CD14-positive monocyte (primary cell): Measurements from ENCODE around the gene TAPT1. TPM values are rescaled to one million over a fixed set of nuclear protein-coding genes. Genes with fewer than 3 reads are reported as not detected.
"Not testable (repeated sequence)": the region's sequence is repeated elsewhere in the genome, so short reads cannot be mapped to it uniquely, and the experiment has no call there.

Experiments
- DNase-seq, 3 donors: peaks; one replicate each; pipeline ENCODE4 v3.0.0-alpha.2; 2011 to 2022
- H2AFZ ChIP-seq: 2 replicates; pipeline ENCODE4 v1.6.0; 2012; ENCODE audit warnings: mild to moderate bottlenecking, low read depth, low read length, inconsistent platforms; ENCODE audit not compliant: insufficient read depth, poor library complexity, severe bottlenecking
- H3K27ac ChIP-seq, 2 donors: 1 replicate in 1 of 2; 2 replicates in 1 of 2; pipeline ENCODE4 v1.5.1; 2012 to 2013; ENCODE audit warnings: low read length in 2 of 2, control low read depth in 1 of 2, inconsistent platforms in 1 of 2, low read depth in 1 of 2, mild to moderate bottlenecking in 1 of 2
- H3K27me3 ChIP-seq, 2 donors: one replicate each; pipeline versions ENCODE4 v1.6.0 to v1.6.1; 2011 to 2013; ENCODE audit warnings: low read length in 2 of 2; ENCODE audit not compliant: control insufficient read depth in 2 of 2, insufficient read depth in 2 of 2
- H3K36me3 ChIP-seq, 2 donors: replicated peaks in 1 of 2; 1 replicate in 1 of 2; 2 replicates in 1 of 2; pipeline versions ENCODE4 v1.5.1 to v1.6.1; 2012 to 2013; ENCODE audit warnings: low read length in 2 of 2, control low read depth in 1 of 2, inconsistent platforms in 1 of 2, mild to moderate bottlenecking in 1 of 2; ENCODE audit not compliant: insufficient read depth in 2 of 2, control insufficient read depth in 1 of 2
- H3K4me1 ChIP-seq, 2 donors: 1 replicate in 1 of 2; 2 replicates in 1 of 2; pipeline versions ENCODE4 v1.5.1 to v1.6.1; 2012 to 2013; ENCODE audit warnings: low read length in 2 of 2, control low read depth in 1 of 2, inconsistent platforms in 1 of 2, mild to moderate bottlenecking in 1 of 2, moderate library complexity in 1 of 2; ENCODE audit not compliant: insufficient read depth in 2 of 2, control insufficient read depth in 1 of 2
- H3K4me2 ChIP-seq: replicated peaks from 2 replicates; pipeline ENCODE3; 2012; ENCODE audit warnings: low read length, moderate library complexity, mild to moderate bottlenecking; ENCODE audit not compliant: poor library complexity, severe bottlenecking; ENCODE audit errors: extremely low read depth
- H3K4me3 ChIP-seq, 3 experiments: fragments of 200-600 bp in 1 of 3; sonication (generic) in 1 of 3; replicated peaks in 1 of 3; 1 replicate in 2 of 3; 2 replicates in 1 of 3; pipeline ENCODE4 v1.5.1; 2011 to 2013; ENCODE audit warnings: low read length in 3 of 3, mild to moderate bottlenecking in 3 of 3, control low read depth in 2 of 3, low read depth in 2 of 3, inconsistent platforms in 1 of 3, moderate library complexity in 1 of 3
- H3K79me2 ChIP-seq: 2 replicates; pipeline ENCODE4 v1.6.0; 2012; ENCODE audit warnings: mild to moderate bottlenecking, control low read depth, inconsistent platforms, low read length, moderate library complexity; ENCODE audit not compliant: insufficient read depth
- H3K9ac ChIP-seq: 2 replicates; pipeline ENCODE4 v1.6.0; 2017; ENCODE audit warnings: low read length, mild to moderate bottlenecking; ENCODE audit not compliant: insufficient read depth, poor library complexity, severe bottlenecking
- H3K9me3 ChIP-seq, 2 donors: replicated peaks in 1 of 2; 1 replicate in 1 of 2; 2 replicates in 1 of 2; pipeline versions ENCODE4 v1.5.1 to v1.6.1; 2012 to 2013; ENCODE audit warnings: low read length in 2 of 2, control low read depth in 1 of 2; ENCODE audit not compliant: control insufficient read depth in 1 of 2, insufficient read depth in 1 of 2
- H4K20me1 ChIP-seq: 2 replicates; pipeline ENCODE4 v1.6.0; 2012; ENCODE audit warnings: mild to moderate bottlenecking, low read length, control low read depth, moderate library complexity; ENCODE audit not compliant: insufficient read depth
- H3K27ac Mint-ChIP-seq, 7 donors: one replicate each; pipeline ENCODE4 v1.8.0; 2020; ENCODE audit warnings: mild to moderate bottlenecking in 7 of 7, mixed read lengths in 7 of 7, moderate library complexity in 6 of 7, inconsistent platforms in 2 of 7
- H3K27me3 Mint-ChIP-seq, 3 donors: one replicate each; pipeline ENCODE4 v1.8.0; 2021 to 2022; ENCODE audit warnings: low read depth in 3 of 3, mild to moderate bottlenecking in 3 of 3, mixed read lengths in 3 of 3, moderate library complexity in 3 of 3, inconsistent platforms in 1 of 3
- H3K36me3 Mint-ChIP-seq, 2 donors: one replicate each; pipeline ENCODE4 v1.8.0; 2020; ENCODE audit warnings: mixed read lengths in 2 of 2, inconsistent platforms in 1 of 2, mild to moderate bottlenecking in 1 of 2
- H3K4me1 Mint-ChIP-seq: one replicate; pipeline ENCODE4 v1.8.0; 2020; ENCODE audit warnings: mild to moderate bottlenecking, mixed read lengths
- H3K4me3 Mint-ChIP-seq, 2 donors: one replicate each; pipeline ENCODE4 v1.8.0; 2020; ENCODE audit warnings: mild to moderate bottlenecking in 2 of 2, mixed read lengths in 2 of 2, moderate library complexity in 1 of 2
- H3K9me3 Mint-ChIP-seq, 7 donors: one replicate each; pipeline ENCODE4 v1.8.0; 2020 to 2022; ENCODE audit warnings: mixed read lengths in 7 of 7, mild to moderate bottlenecking in 6 of 7, moderate library complexity in 6 of 7, inconsistent platforms in 2 of 7
- WGBS: methylation state at CpG from one replicate; pipeline ENCODE4 v1.1.5; 2013; ENCODE audit warnings: missing lambda C conversion rate; ENCODE audit not compliant: insufficient coverage; 5-methylcytosine and 5-hydroxymethylcytosine counted together
- intact Hi-C, 2 donors: fragments of 100-400 bp; cut with micrococcal nuclease; formaldehyde crosslinking; loops; one replicate each; pipeline versions ENCODE4 v1.15.0 to v1.15.1; 2023
- polyA plus RNA-seq, 3 donors: library from polyadenylated mRNA; depleted of rRNA in 1 of 3; unstranded in 2 of 3; stranded (reverse) in 1 of 3; fragments of 300-500 nt in 2 of 3; fragments of >200 nt in 1 of 3; fragmentation: Illumina TruSeq in 2 of 3; gene quantifications; 1 replicate in 2 of 3; 2 replicates in 1 of 3; pipeline ENCODE4 v1.2.3, GENCODE V29; 2012 to 2021
- TF ChIP-seq, protein P1 (sequence below): fragments of 200-600 bp; IDR thresholded peaks from one replicate; pipeline ENCODE4 v1.8.0; 2022; ENCODE audit warnings: antibody characterized with exemption, mild to moderate bottlenecking

TAPT1 gene
- polyA plus RNA-seq, 3 donors: 15.2 to 18.4 (median 16.0) TPM

DNA sequence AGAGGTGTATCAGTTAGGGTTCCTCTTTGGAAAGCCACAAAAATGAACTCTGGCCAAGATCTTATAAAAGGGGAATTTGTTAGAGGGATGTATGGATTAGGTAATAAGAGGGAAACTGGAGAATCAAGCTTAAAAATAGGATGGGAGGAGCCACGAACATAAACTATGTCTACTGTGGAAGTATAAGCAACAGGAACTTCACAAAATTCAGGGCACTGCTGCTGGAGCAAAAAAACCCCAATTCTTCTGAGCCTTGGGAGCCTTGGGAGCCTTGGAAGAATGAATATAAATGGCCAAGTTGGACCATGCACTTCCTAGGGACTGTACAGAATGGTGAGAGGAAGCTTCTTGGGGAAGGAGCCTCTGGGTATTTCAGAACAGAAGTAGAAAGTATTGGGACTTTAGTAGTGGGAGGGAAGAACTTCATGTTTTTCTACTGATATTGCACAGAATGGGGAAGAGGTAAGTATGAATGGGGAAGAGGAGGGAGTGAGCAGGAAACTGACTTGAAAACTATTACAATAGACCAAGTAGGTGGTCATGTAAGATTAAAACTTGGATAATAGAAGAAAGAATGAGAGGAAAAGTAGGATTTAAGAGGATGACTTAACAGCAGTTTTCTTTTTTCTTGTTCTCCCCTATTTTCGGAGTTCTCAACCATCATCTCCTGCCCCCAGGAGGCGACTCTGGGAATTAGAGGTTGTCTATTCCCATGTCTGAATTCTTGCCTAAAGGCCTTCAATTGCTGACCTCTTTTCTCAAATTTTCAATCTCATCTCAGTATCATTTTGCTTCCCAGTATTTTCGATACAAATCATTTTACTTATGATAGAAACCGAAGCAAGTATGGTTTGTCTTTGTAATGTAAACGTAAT lies 44.4 kb upstream of the TAPT1 start:
- Histone ChIP-seq H3K9ac (no peak overlapping the region), H3K79me2 (no peaks in the 10 kb centered on the region), H3K4me2 (peak overlapping the region; percentile 64), H3K4me3 (peak overlapping the region in 2 of 3 experiments; percentile 8 to 49), H2AFZ (no peak overlapping the region), H4K20me1 (no peaks in the 10 kb centered on the region), H3K27ac (peak overlapping the region; percentile 41 to 67), H3K9me3 (no peaks in the 10 kb centered on the region), H3K27me3 (no peaks in the 10 kb centered on the region), H3K4me1 (peaks cover 30 to 36% of the 10 kb centered on the region in 2 donors), H3K36me3 (no peaks in the 10 kb centered on the region)
- Mint-ChIP-seq H3K9me3 (peaks cover 0 to 3% (median 0%) of the 10 kb centered on the region in 7 donors), H3K27ac (peak overlapping the region; percentile 65 to 91 (median 85)), H3K4me3 (peak overlapping the region; percentile 3 to 70), H3K4me1 (peaks cover 32% of the 10 kb centered on the region), H3K36me3 (peaks cover 2 to 3% of the 10 kb centered on the region in 2 donors), H3K27me3 (no peaks in the 10 kb centered on the region)
- TF ChIP-seq, protein P1, sequence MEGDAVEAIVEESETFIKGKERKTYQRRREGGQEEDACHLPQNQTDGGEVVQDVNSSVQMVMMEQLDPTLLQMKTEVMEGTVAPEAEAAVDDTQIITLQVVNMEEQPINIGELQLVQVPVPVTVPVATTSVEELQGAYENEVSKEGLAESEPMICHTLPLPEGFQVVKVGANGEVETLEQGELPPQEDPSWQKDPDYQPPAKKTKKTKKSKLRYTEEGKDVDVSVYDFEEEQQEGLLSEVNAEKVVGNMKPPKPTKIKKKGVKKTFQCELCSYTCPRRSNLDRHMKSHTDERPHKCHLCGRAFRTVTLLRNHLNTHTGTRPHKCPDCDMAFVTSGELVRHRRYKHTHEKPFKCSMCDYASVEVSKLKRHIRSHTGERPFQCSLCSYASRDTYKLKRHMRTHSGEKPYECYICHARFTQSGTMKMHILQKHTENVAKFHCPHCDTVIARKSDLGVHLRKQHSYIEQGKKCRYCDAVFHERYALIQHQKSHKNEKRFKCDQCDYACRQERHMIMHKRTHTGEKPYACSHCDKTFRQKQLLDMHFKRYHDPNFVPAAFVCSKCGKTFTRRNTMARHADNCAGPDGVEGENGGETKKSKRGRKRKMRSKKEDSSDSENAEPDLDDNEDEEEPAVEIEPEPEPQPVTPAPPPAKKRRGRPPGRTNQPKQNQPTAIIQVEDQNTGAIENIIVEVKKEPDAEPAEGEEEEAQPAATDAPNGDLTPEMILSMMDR: peak; percentile 20
- DNase-seq: peak; percentile 37 to 62 (median 61)
- intact Hi-C loops: no loop called here
- WGBS: no CpG with 5 or more reads among the region's 6 CpGs

DNA sequence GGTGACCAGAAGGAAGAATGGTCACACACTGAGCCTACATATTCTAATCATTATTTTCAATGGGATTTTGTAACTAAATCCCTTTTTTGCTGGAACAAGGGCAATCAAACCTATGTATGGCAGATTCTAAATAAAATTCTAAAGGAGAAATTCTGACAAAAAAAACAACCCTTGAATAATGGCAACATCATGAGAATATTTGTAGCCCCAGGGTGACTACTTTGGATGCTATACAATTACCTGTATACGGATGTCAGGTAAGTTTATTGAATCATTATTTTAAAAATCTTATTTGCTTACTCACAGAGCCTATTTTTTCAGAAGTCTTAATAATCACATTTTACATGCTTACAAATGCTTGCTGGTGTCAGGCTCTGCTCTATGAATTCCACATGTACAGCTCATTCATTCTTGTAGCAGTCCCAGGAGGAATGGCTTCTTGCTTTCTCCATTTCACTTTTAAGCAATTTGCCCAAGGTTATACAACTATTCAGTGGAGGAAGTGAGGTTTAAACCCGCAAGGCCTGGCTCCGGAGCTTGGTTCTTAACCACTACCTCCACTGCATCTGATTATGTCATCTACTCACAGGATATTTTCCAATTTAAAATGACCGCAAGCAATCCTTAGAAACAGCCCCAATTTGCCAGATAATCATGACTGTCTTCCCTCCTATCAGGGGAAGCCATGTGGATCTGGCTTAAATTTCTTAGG lies 43.6 kb upstream of the TAPT1 start:
- H3K27ac Mint-ChIP-seq: peak overlapping the region; percentile 65 to 91 (median 85)
- H3K27me3 ChIP-seq, H3K9me3 ChIP-seq, H3K36me3 Mint-ChIP-seq, H3K9ac ChIP-seq, H4K20me1 ChIP-seq, H2AFZ ChIP-seq, H3K36me3 ChIP-seq, H3K79me2 ChIP-seq, H3K27me3 Mint-ChIP-seq, H3K9me3 Mint-ChIP-seq: not testable (repeated sequence)
- peaks cover 32% of the 10 kb centered on the region for H3K4me1 Mint-ChIP-seq
- no CpG with 5 or more reads among the region's 4 CpGs for WGBS
- peak overlapping the region; percentile 41 to 67 for H3K27ac ChIP-seq
- DNase-seq: peak; percentile 28 to 54 (median 44)
- H3K4me2 ChIP-seq: peak overlapping the region; percentile 64
- intact Hi-C loops: loop anchor here in 1 of 2 donors (5.0 kb wide), 1 partner anchor 243 kb away; no protein-coding TSS in a partner anchor
- H3K4me1 ChIP-seq: peaks cover 30 to 36% of the 10 kb centered on the region in 2 donors
- H3K4me3 Mint-ChIP-seq: peak overlapping the region; percentile 3 to 70
- peak overlapping the region in 2 of 3 experiments; percentile 8 to 49 for H3K4me3 ChIP-seq
